NCI-H146 (cell line): ENCODE data around the gene NR2C2AP.
A peak's percentile ranks its signal among the peaks of the same experiment; 100 is the strongest.

Experiments used
- DNase-seq: peaks from one replicate; lab custom pipeline; 2025; lab: John Stamatoyannopoulos, UW

Gene NR2C2AP

GRCh38 chr19:19214892-19215291 lies 11.7 kb upstream of the NR2C2AP start:
- DNase-seq, result no peak

- peak; percentile 62 for DNase-seq
These were observed 10.9 kb upstream of the NR2C2AP start for GRCh38 chr19:19214159-19214490.

GRCh38 chr19:19213426-19214158 lies 10.4 kb upstream of the NR2C2AP start:
- no peak for DNase-seq

- no peak for DNase-seq
These were observed 9.7 kb upstream of the NR2C2AP start for GRCh38 chr19:19212916-19213315.

GRCh38 chr19:19211499-19212420 lies 8.5 kb upstream of the NR2C2AP start, which contains the start of gene NCAN:
Gene NCAN (plus strand): TSS chr19:19211958. CDS start chr19:19216954, 4,996 bp downstream.
- peak; percentile 64 for DNase-seq

GRCh38 chr19:19209372-19209771 lies 6.2 kb upstream of the NR2C2AP start:
- DNase-seq, result peak; percentile 24

- no peak for DNase-seq
These were observed 4.7 kb upstream of the NR2C2AP start for GRCh38 chr19:19207637-19208572.

GRCh38 chr19:19206938-19207337 lies 3.7 kb upstream of the NR2C2AP start:
- no peak for DNase-seq

GRCh38 chr19:19205416-19206410 lies 2.5 kb upstream of the NR2C2AP start:
- DNase-seq, result no peak

GRCh38 chr19:19204181-19204580 lies 967 bp upstream of the NR2C2AP start:
- DNase-seq, result no peak

- DNase-seq, result no peak
These were observed 555 bp downstream of the NR2C2AP start for GRCh38 chr19:19202707-19203011.

GRCh38 chr19:19201697-19202630 lies 1.2 kb downstream of the NR2C2AP start:
- DNase-seq, result no peak

GRCh38 chr19:19193926-19194325 lies 9.3 kb downstream of the NR2C2AP start:
- DNase-seq, result no peak

GRCh38 chr19:19192910-19193423 lies 10.2 kb downstream of the NR2C2AP start:
- DNase-seq, result no peak

- peak; percentile 100 for DNase-seq
These were observed 10.9 kb downstream of the NR2C2AP start, which contains the start of the genes BORCS8 and RFXANK for GRCh38 chr19:19192078-19192882. Gene BORCS8 (minus strand): TSS chr19:19192152. CDS start chr19:19192117, 35 bp downstream. Gene RFXANK (plus strand): TSS chr19:19192258. CDS start chr19:19193947, 1,689 bp downstream.

GRCh38 chr19:19191768-19192077 lies 11.5 kb downstream of the NR2C2AP start:
- DNase-seq, result no peak

- DNase-seq, result no peak
These were observed 16.5 kb downstream of the NR2C2AP start for GRCh38 chr19:19186742-19187141.

- DNase-seq, result peak; percentile 69
These were observed 17.1 kb downstream of the NR2C2AP start for GRCh38 chr19:19185853-19186740.
